Neural cell (in vitro differentiated cells): ENCODE data around the gene OCRL. TPM values are rescaled to one million over a fixed set of nuclear protein-coding genes. Genes with fewer than 3 reads are reported as not detected.

Experiments used
- H2AFZ ChIP-seq: fragments of 200-600, 300-800 bp; sonication (generic), shearing (Covaris generic); 2 replicates; pipeline ENCODE4 v1.6.0; 2014; ENCODE audit warnings: low read depth, mild to moderate bottlenecking, antibody characterized with exemption, low read length, moderate library complexity
- H3F3A ChIP-seq: fragments of 200-600 bp; shearing (Covaris generic); 2 replicates; pipeline ENCODE4 v1.6.1; 2016; ENCODE audit warnings: mild to moderate bottlenecking, moderate library complexity, mixed read lengths, antibody characterized with exemption, low read length; ENCODE audit not compliant: insufficient read depth, poor library complexity, severe bottlenecking
- H3K27ac ChIP-seq: fragments of 200-600, 300-800 bp; sonication (generic), shearing (Covaris generic); 2 replicates; pipeline ENCODE4 v1.5.1; 2014; ENCODE audit warnings: mild to moderate bottlenecking, low read length, moderate library complexity
- H3K27me3 ChIP-seq: fragments of 300-800, 200-600 bp; sonication (generic), shearing (Covaris generic); 2 replicates; pipeline ENCODE4 v1.6.0; 2014; ENCODE audit warnings: mild to moderate bottlenecking, low read depth, low read length, moderate library complexity; ENCODE audit not compliant: insufficient read depth
- H3K36me3 ChIP-seq: fragments of 300-800, 200-600 bp; sonication (generic), shearing (Covaris generic); 2 replicates; pipeline ENCODE4 v1.5.1; 2014; ENCODE audit warnings: mild to moderate bottlenecking, antibody characterized with exemption, low read length, moderate library complexity; ENCODE audit not compliant: insufficient read depth
- H3K4me2 ChIP-seq: fragments of 300-800, 200-600 bp; sonication (generic), shearing (Covaris generic); 2 replicates; pipeline ENCODE4 v1.6.0; 2014; ENCODE audit warnings: mild to moderate bottlenecking, low read length
- H3K4me3 ChIP-seq: fragments of 300-800, 200-600 bp; sonication (generic), shearing (Covaris generic); 2 replicates; pipeline ENCODE4 v1.5.1; 2014; ENCODE audit warnings: mild to moderate bottlenecking, low read length, moderate library complexity
- H3K79me2 ChIP-seq: fragments of 200-600 bp; shearing (Covaris generic); replicated peaks from 2 replicates; pipeline ENCODE4 v1.6.0; 2014; ENCODE audit warnings: mild to moderate bottlenecking, low read length, moderate library complexity; ENCODE audit not compliant: insufficient read depth
- H3K9ac ChIP-seq: fragments of 300-800, 200-600 bp; sonication (generic), shearing (Covaris generic); 2 replicates; pipeline ENCODE4 v1.6.1; 2016; ENCODE audit warnings: mild to moderate bottlenecking, low read length, mixed read lengths
- H3K9me2 ChIP-seq: fragments of 200-600 bp; shearing (Covaris generic); 2 replicates; pipeline ENCODE4 v1.6.1; 2016; ENCODE audit warnings: mild to moderate bottlenecking, low read length, mixed read lengths; ENCODE audit not compliant: insufficient read depth
- H3K9me3 ChIP-seq: fragments of 200-600, 300-800 bp; sonication (generic), shearing (Covaris generic); 2 replicates; pipeline ENCODE4 v1.6.1; 2016; ENCODE audit warnings: mild to moderate bottlenecking, mixed run types, low read length, moderate library complexity, mixed read lengths
- H4K20me1 ChIP-seq: fragments of 200-600 bp; shearing (Covaris generic); 2 replicates; pipeline ENCODE4 v1.6.1; 2016; ENCODE audit warnings: mild to moderate bottlenecking, mixed run types; ENCODE audit not compliant: insufficient read depth
- CTCF ChIP-seq: fragments of 450-650 bp; IDR thresholded peaks from 2 replicates; pipeline ENCODE4 v1.5.1; 2014; ENCODE audit warnings: antibody characterized with exemption, mild to moderate bottlenecking, moderate library complexity; ENCODE audit not compliant: poor library complexity, severe bottlenecking
- EP300 ChIP-seq: fragments of 450-650 bp; conservative IDR thresholded peaks from 2 replicates; pipeline ENCODE4 v1.6.1; 2014; ENCODE audit warnings: antibody characterized with exemption, mild to moderate bottlenecking, moderate library complexity; ENCODE audit not compliant: poor library complexity, severe bottlenecking
- EZH2 ChIP-seq: fragments of 200-600, 300-800 bp; shearing (Covaris generic), sonication (generic); IDR thresholded peaks from 2 replicates; pipeline ENCODE4 v1.6.1; 2014; ENCODE audit warnings: antibody characterized with exemption, low read length, borderline replicate concordance, mild to moderate bottlenecking; ENCODE audit not compliant: insufficient read depth, poor library complexity, severe bottlenecking
- MXI1 ChIP-seq: fragments of 450-650 bp; conservative IDR thresholded peaks from 2 replicates; pipeline ENCODE4 v1.6.1; 2014; ENCODE audit warnings: antibody characterized with exemption, mild to moderate bottlenecking; ENCODE audit not compliant: poor library complexity, severe bottlenecking
- POLR2AphosphoS5 ChIP-seq: IDR thresholded peaks from 2 replicates; pipeline ENCODE4 v1.6.1; 2012
- RAD21 ChIP-seq: fragments of 450-650 bp; conservative IDR thresholded peaks from 2 replicates; pipeline ENCODE4 v1.6.1; 2014; ENCODE audit warnings: antibody characterized with exemption, mild to moderate bottlenecking, moderate library complexity
- REST ChIP-seq: IDR thresholded peaks from 2 replicates; pipeline ENCODE4 v1.6.1; 2012; ENCODE audit warnings: borderline replicate concordance
- SMC3 ChIP-seq: fragments of 450-650 bp; conservative IDR thresholded peaks from 2 replicates; pipeline ENCODE4 v1.6.1; 2014; ENCODE audit warnings: antibody characterized with exemption, mild to moderate bottlenecking, moderate library complexity; ENCODE audit not compliant: poor library complexity
- TAF1 ChIP-seq: IDR thresholded peaks from 2 replicates; pipeline ENCODE4 v1.6.1; 2012; ENCODE audit warnings: low read depth
- polyA plus RNA-seq: library from polyadenylated mRNA; depleted of rRNA; stranded (reverse); fragments of >200 nt; gene quantifications from 2 replicates; pipeline ENCODE4 v1.2.3, GENCODE V29; 2014

OCRL gene
- polyA plus RNA-seq, 1 donor from 2014 or later, result 27.9 TPM

GRCh38 chrX:129640737-129641136 is 100.7 kb downstream of the OCRL start:
- H3K9me2 ChIP-seq, result no peaks in the 10 kb centered on the region
- H3K4me2 ChIP-seq, result no peak overlapping the region
- H3K27me3 ChIP-seq, result no peaks in the 10 kb centered on the region
- TF ChIP-seq MXI1, result no peak
- no peak for TF ChIP-seq TAF1
- TF ChIP-seq EP300, result no peak
- no peak for TF ChIP-seq EZH2
- no peak for TF ChIP-seq SMC3
- TF ChIP-seq RAD21, result no peak
- H3K9ac ChIP-seq, result no peak overlapping the region
- H3K27ac ChIP-seq, result no peak overlapping the region
- no peak overlapping the region for H3K4me3 ChIP-seq
- H3K79me2 ChIP-seq, result no peaks in the 10 kb centered on the region
- H3K9me3 ChIP-seq, result no peaks in the 10 kb centered on the region
- H4K20me1 ChIP-seq, result no peaks in the 10 kb centered on the region
- H2AFZ ChIP-seq, result no peak overlapping the region
- no peaks in the 10 kb centered on the region for H3F3A ChIP-seq
- no peaks in the 10 kb centered on the region for H3K36me3 ChIP-seq

- H4K20me1 ChIP-seq, result no peaks in the 10 kb centered on the region
- H3K4me3 ChIP-seq, result no peak overlapping the region
- TF ChIP-seq EP300 (no peak), MXI1 (no peak), SMC3 (no peak), TAF1 (no peak), REST (no peak), RAD21 (no peak), CTCF (no peak), POLR2AphosphoS5 (no peak)
- H3F3A ChIP-seq, result no peaks in the 10 kb centered on the region
- no peaks in the 10 kb centered on the region for H3K9me2 ChIP-seq
- no peak overlapping the region for H3K9ac ChIP-seq
- H3K9me3 ChIP-seq, result no peaks in the 10 kb centered on the region
- no peak overlapping the region for H2AFZ ChIP-seq
- no peak overlapping the region for H3K27ac ChIP-seq
- no peaks in the 10 kb centered on the region for H3K36me3 ChIP-seq
- no peak overlapping the region for H3K4me2 ChIP-seq
- no peaks in the 10 kb centered on the region for H3K79me2 ChIP-seq
- no peaks in the 10 kb centered on the region for H3K27me3 ChIP-seq
These were observed 101.4 kb downstream of the OCRL start for GRCh38 chrX:129641469-129641868.

GRCh38 chrX:129641941-129642340 is 101.9 kb downstream of the OCRL start:
- TF ChIP-seq POLR2AphosphoS5 (no peak), CTCF (no peak), EZH2 (no peak), REST (no peak), RAD21 (no peak), EP300 (no peak), SMC3 (no peak), MXI1 (no peak), TAF1 (no peak)
- Histone ChIP-seq H3K36me3 (no peaks in the 10 kb centered on the region), H3K9me2 (no peaks in the 10 kb centered on the region), H2AFZ (no peak overlapping the region), H3K27ac (no peak overlapping the region), H3K79me2 (no peaks in the 10 kb centered on the region), H3K9ac (no peak overlapping the region), H3K27me3 (no peaks in the 10 kb centered on the region), H3K4me2 (no peak overlapping the region), H3K4me3 (no peak overlapping the region), H3K9me3 (no peaks in the 10 kb centered on the region), H4K20me1 (no peaks in the 10 kb centered on the region), H3F3A (no peaks in the 10 kb centered on the region)
